HEK293 (cell line): ENCODE results near the gene ZNF350.

Experiments used
- BCL11A ChIP-seq: fragments of 450-650 bp; formaldehyde crosslinking; IDR thresholded peaks from 2 replicates; pipeline ENCODE4 v1.5.1; 2016; ENCODE audit warnings: low read depth, missing biosample characterization, missing genetic modification characterization
- FEZF1 ChIP-seq: fragments of 450-650 bp; formaldehyde crosslinking; IDR thresholded peaks from 2 replicates; pipeline ENCODE4 v1.5.1; 2016; ENCODE audit warnings: missing biosample characterization, missing genetic modification characterization
- GLI2 ChIP-seq: fragments of 450-650 bp; formaldehyde crosslinking; IDR thresholded peaks from 2 replicates; pipeline ENCODE4; 2017; ENCODE audit warnings: missing biosample characterization, missing genetic modification characterization, low read depth, borderline replicate concordance
- GLIS1 ChIP-seq: fragments of 450-650 bp; formaldehyde crosslinking; IDR thresholded peaks from 2 replicates; pipeline ENCODE4 v1.5.1; 2016; ENCODE audit warnings: missing biosample characterization, missing genetic modification characterization
- IKZF3 ChIP-seq: fragments of 450-650 bp; IDR thresholded peaks from 2 replicates; pipeline ENCODE4 v1.5.0; 2018; ENCODE audit warnings: missing biosample characterization, mild to moderate bottlenecking, missing genetic modification characterization, moderate library complexity
- MZF1 ChIP-seq: fragments of 450-650 bp; formaldehyde crosslinking; IDR thresholded peaks from 2 replicates; pipeline ENCODE4 v1.5.1; 2017; ENCODE audit warnings: missing biosample characterization, missing genetic modification characterization, borderline replicate concordance
- SCRT1 ChIP-seq: fragments of 450-650 bp; formaldehyde crosslinking; IDR thresholded peaks from 2 replicates; pipeline ENCODE4 v1.5.1; 2016; ENCODE audit warnings: missing biosample characterization, missing genetic modification characterization, borderline replicate concordance
- ZBTB1 ChIP-seq: fragments of 450-650 bp; formaldehyde crosslinking; IDR thresholded peaks from 2 replicates; pipeline ENCODE4 v1.5.1; 2016; ENCODE audit warnings: missing biosample characterization, missing genetic modification characterization
- ZFP41 ChIP-seq: fragments of 450-650 bp; formaldehyde crosslinking; IDR thresholded peaks from 2 replicates; pipeline ENCODE4 v1.5.1; 2016; ENCODE audit warnings: missing biosample characterization, missing genetic modification characterization, borderline replicate concordance
- ZNF214 ChIP-seq: fragments of 450-650 bp; formaldehyde crosslinking; IDR thresholded peaks from 2 replicates; pipeline ENCODE4 v1.5.1; 2017; ENCODE audit warnings: missing biosample characterization, mild to moderate bottlenecking, missing genetic modification characterization, borderline replicate concordance
- ZNF23 ChIP-seq: fragments of 450-650 bp; formaldehyde crosslinking; IDR thresholded peaks from 2 replicates; pipeline ENCODE4 v1.5.1; 2016; ENCODE audit warnings: missing biosample characterization, missing genetic modification characterization, borderline replicate concordance
- ZNF274 ChIP-seq, 2 experiments: fragments of 200-500 bp in 1 of 2; fragments of 450-650 bp in 1 of 2; sonication (Bioruptor generic) in 1 of 2; formaldehyde crosslinking in 1 of 2; IDR thresholded peaks; 2 replicates each; pipeline versions ENCODE4 v1.5.1 to v1.6.1; 2014 to 2016; ENCODE audit warnings: borderline replicate concordance in 1 of 2, inconsistent platforms in 1 of 2, low read length in 1 of 2, missing biosample characterization in 1 of 2, missing genetic modification characterization in 1 of 2
- ZNF37A ChIP-seq: fragments of 450-650 bp; IDR thresholded peaks from 2 replicates; pipeline ENCODE4 v1.5.1; 2018; ENCODE audit warnings: missing biosample characterization, missing genetic modification characterization
- ZNF416 ChIP-seq: fragments of 450-650 bp; formaldehyde crosslinking; IDR thresholded peaks from 2 replicates; pipeline ENCODE4 v1.5.1; 2016; ENCODE audit warnings: missing biosample characterization, missing genetic modification characterization
- ZNF426 ChIP-seq: fragments of 450-650 bp; formaldehyde crosslinking; IDR thresholded peaks from 2 replicates; pipeline ENCODE4 v1.5.1; 2017; ENCODE audit warnings: missing biosample characterization, missing genetic modification characterization, mild to moderate bottlenecking, inconsistent platforms, moderate library complexity
- ZNF529 ChIP-seq: fragments of 450-650 bp; formaldehyde crosslinking; IDR thresholded peaks from 2 replicates; pipeline ENCODE4 v1.5.1; 2017; ENCODE audit warnings: missing genetic modification characterization, missing biosample characterization; ENCODE audit not compliant: insufficient replicate concordance
- ZNF549 ChIP-seq: fragments of 450-650 bp; IDR thresholded peaks from 2 replicates; pipeline ENCODE4 v1.5.1; 2018; ENCODE audit warnings: missing biosample characterization, missing genetic modification characterization, mild to moderate bottlenecking, inconsistent platforms, moderate library complexity
- ZNF654 ChIP-seq: fragments of 450-650 bp; formaldehyde crosslinking; IDR thresholded peaks from 2 replicates; pipeline ENCODE4 v1.5.1; 2016; ENCODE audit warnings: low read depth, missing biosample characterization, missing genetic modification characterization
- ZNF76 ChIP-seq: fragments of 450-650 bp; formaldehyde crosslinking; IDR thresholded peaks from 2 replicates; pipeline ENCODE4; 2016; ENCODE audit warnings: low read depth, missing biosample characterization, missing genetic modification characterization, borderline replicate concordance
- ZNF791 ChIP-seq: fragments of 450-650 bp; formaldehyde crosslinking; IDR thresholded peaks from 2 replicates; pipeline ENCODE4 v1.5.1; 2016; ENCODE audit warnings: missing biosample characterization, missing genetic modification characterization
- TF ChIP-seq, protein P1 (sequence below): fragments of 450-650 bp; IDR thresholded peaks from 2 replicates; pipeline ENCODE4 v1.5.1; 2018; ENCODE audit warnings: missing biosample characterization, mild to moderate bottlenecking, missing genetic modification characterization
- TF ChIP-seq, protein P2 (sequence below): fragments of 450-650 bp; formaldehyde crosslinking; IDR thresholded peaks from 2 replicates; pipeline ENCODE4 v1.5.1; 2016; ENCODE audit warnings: missing biosample characterization, missing genetic modification characterization
- TF ChIP-seq, protein P3 (sequence below): fragments of 450-650 bp; formaldehyde crosslinking; IDR thresholded peaks from 2 replicates; pipeline ENCODE4 v1.5.1; 2016; ENCODE audit warnings: missing biosample characterization, missing genetic modification characterization
- TF ChIP-seq, protein P4 (sequence below): fragments of 450-650 bp; formaldehyde crosslinking; IDR thresholded peaks from 2 replicates; pipeline ENCODE4 v1.5.1; 2017; ENCODE audit warnings: missing biosample characterization, mild to moderate bottlenecking, missing genetic modification characterization, moderate library complexity
- TF ChIP-seq, protein P5 (sequence below): fragments of 450-650 bp; formaldehyde crosslinking; conservative IDR thresholded peaks from 2 replicates; pipeline ENCODE4 v1.5.1; 2016; ENCODE audit warnings: low read depth, missing biosample characterization, missing genetic modification characterization

The ZNF350 gene

DNA sequence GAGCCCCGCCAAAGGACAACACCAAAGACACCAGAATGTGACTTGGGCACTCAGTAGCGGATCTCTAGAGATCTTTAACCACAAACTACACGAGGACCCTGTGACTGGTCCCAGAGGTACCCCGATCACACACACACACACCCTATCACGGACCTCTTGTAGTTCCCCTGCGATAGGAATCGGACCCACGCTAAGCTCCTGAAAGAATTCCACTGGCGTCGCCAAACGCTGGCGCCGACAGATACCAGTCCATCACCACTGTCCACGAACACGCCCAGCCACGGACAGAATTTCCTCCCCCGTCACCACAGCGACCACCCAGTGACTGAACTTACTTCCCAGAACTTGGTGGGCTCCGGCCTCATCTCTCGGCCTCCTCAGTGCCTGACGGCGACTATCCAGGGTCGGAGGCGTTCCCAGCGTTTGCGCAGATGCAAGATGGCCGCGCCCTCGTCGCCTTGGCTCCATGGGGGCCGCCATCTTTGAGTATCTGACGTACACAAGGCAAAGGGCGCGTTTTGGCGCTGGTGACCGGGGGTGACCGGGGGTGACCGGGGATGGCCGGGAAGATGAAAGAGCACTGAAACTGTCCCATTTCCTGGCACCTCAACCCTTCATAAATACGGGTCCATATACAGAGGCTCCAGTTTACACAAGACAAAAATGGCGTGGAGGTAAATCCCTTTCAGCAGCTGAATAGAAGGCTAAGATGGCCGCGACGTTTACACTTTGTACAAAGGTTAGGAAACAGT lies 21.3 kb upstream of the ZNF350 start, which contains the start of gene ZNF615 (continued):
- TF ChIP-seq, protein P1, sequence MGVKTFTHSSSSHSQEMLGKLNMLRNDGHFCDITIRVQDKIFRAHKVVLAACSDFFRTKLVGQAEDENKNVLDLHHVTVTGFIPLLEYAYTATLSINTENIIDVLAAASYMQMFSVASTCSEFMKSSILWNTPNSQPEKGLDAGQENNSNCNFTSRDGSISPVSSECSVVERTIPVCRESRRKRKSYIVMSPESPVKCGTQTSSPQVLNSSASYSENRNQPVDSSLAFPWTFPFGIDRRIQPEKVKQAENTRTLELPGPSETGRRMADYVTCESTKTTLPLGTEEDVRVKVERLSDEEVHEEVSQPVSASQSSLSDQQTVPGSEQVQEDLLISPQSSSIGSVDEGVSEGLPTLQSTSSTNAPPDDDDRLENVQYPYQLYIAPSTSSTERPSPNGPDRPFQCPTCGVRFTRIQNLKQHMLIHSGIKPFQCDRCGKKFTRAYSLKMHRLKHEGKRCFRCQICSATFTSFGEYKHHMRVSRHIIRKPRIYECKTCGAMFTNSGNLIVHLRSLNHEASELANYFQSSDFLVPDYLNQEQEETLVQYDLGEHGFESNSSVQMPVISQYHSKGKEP, result no peak
- TF ChIP-seq MZF1 (tag by site-specific recombination), result 0 out of 2 replicates have a peak, but pooled peaks have one; percentile 11
- TF ChIP-seq ZFP41 (tag by site-specific recombination), result no peak
- TF ChIP-seq ZNF549 (tag by site-specific recombination), result no peak
- no peak for TF ChIP-seq IKZF3 (tag by site-specific recombination)
- TF ChIP-seq, protein P2, sequence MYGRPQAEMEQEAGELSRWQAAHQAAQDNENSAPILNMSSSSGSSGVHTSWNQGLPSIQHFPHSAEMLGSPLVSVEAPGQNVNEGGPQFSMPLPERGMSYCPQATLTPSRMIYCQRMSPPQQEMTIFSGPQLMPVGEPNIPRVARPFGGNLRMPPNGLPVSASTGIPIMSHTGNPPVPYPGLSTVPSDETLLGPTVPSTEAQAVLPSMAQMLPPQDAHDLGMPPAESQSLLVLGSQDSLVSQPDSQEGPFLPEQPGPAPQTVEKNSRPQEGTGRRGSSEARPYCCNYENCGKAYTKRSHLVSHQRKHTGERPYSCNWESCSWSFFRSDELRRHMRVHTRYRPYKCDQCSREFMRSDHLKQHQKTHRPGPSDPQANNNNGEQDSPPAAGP (tag by site-specific recombination), result no peak
- TF ChIP-seq, protein P3, sequence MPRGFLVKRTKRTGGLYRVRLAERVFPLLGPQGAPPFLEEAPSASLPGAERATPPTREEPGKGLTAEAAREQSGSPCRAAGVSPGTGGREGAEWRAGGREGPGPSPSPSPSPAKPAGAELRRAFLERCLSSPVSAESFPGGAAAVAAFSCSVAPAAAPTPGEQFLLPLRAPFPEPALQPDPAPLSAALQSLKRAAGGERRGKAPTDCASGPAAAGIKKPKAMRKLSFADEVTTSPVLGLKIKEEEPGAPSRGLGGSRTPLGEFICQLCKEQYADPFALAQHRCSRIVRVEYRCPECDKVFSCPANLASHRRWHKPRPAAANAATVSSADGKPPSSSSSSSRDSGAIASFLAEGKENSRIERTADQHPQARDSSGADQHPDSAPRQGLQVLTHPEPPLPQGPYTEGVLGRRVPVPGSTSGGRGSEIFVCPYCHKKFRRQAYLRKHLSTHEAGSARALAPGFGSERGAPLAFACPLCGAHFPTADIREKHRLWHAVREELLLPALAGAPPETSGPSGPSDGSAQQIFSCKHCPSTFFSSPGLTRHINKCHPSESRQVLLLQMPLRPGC (tag by site-specific recombination), result no peak
- no peak for TF ChIP-seq ZNF426 (tag by site-specific recombination)
- TF ChIP-seq ZNF529 (tag by site-specific recombination), result no peak
- TF ChIP-seq SCRT1 (tag by site-specific recombination), result no peak
- TF ChIP-seq, protein P4, sequence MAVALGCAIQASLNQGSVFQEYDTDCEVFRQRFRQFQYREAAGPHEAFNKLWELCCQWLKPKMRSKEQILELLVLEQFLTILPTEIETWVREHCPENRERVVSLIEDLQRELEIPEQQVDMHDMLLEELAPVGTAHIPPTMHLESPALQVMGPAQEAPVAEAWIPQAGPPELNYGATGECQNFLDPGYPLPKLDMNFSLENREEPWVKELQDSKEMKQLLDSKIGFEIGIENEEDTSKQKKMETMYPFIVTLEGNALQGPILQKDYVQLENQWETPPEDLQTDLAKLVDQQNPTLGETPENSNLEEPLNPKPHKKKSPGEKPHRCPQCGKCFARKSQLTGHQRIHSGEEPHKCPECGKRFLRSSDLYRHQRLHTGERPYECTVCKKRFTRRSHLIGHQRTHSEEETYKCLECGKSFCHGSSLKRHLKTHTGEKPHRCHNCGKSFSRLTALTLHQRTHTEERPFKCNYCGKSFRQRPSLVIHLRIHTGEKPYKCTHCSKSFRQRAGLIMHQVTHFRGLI (tag by site-specific recombination), result no peak
- no peak for TF ChIP-seq GLI2 (tag by site-specific recombination)
- TF ChIP-seq ZNF274 (IDR thresholded peaks at IDR 0.05; ENCODE audit: low read length), result no peak
- TF ChIP-seq ZNF274 (tag by site-specific recombination; IDR thresholded peaks at IDR 0.05; ENCODE audit: borderline replicate concordance), result no peak
- no peak for TF ChIP-seq ZNF214 (tag by site-specific recombination)
- TF ChIP-seq, protein P5, sequence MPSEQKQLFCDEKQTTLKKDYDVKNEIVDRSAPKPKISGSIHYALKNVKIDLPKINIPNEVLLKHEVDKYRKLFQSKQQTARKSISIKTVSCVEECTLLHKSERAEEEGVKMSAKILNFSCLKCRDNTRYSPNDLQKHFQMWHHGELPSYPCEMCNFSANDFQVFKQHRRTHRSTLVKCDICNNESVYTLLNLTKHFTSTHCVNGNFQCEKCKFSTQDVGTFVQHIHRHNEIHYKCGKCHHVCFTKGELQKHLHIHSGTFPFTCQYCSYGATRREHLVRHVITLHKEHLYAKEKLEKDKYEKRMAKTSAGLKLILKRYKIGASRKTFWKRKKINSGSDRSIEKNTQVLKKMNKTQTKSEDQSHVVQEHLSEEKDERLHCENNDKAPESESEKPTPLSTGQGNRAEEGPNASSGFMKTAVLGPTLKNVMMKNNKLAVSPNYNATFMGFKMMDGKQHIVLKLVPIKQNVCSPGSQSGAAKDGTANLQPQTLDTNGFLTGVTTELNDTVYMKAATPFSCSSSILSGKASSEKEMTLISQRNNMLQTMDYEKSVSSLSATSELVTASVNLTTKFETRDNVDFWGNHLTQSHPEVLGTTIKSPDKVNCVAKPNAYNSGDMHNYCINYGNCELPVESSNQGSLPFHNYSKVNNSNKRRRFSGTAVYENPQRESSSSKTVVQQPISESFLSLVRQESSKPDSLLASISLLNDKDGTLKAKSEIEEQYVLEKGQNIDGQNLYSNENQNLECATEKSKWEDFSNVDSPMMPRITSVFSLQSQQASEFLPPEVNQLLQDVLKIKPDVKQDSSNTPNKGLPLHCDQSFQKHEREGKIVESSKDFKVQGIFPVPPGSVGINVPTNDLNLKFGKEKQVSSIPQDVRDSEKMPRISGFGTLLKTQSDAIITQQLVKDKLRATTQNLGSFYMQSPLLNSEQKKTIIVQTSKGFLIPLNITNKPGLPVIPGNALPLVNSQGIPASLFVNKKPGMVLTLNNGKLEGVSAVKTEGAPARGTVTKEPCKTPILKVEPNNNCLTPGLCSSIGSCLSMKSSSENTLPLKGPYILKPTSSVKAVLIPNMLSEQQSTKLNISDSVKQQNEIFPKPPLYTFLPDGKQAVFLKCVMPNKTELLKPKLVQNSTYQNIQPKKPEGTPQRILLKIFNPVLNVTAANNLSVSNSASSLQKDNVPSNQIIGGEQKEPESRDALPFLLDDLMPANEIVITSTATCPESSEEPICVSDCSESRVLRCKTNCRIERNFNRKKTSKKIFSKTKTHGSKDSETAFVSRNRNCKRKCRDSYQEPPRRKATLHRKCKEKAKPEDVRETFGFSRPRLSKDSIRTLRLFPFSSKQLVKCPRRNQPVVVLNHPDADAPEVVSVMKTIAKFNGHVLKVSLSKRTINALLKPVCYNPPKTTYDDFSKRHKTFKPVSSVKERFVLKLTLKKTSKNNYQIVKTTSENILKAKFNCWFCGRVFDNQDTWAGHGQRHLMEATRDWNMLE (tag by site-specific recombination), result peak; percentile 66
- no peak for TF ChIP-seq ZNF791 (tag by site-specific recombination)
- TF ChIP-seq ZBTB1 (tag by site-specific recombination), result no peak
- TF ChIP-seq ZNF37A (tag by site-specific recombination), result no peak
- no peak for TF ChIP-seq ZNF23 (tag by site-specific recombination)
- TF ChIP-seq ZNF416, result no peak
- TF ChIP-seq ZNF76 (tag by site-specific recombination), result peak; percentile 75; the same call in 1 of the 2 replicates
- TF ChIP-seq BCL11A (tag by site-specific recombination), result no peak
- no peak for TF ChIP-seq FEZF1 (tag by site-specific recombination)
- TF ChIP-seq GLIS1, result peak; percentile 78
- TF ChIP-seq ZNF654 (tag by site-specific recombination), result no peak
